DMS 273 treated with DMSO at 0.1 percent for 48 hours (cell line): ENCODE measurements around the gene OR4B1.

ENCODE experiments used
- DNase-seq: peaks from one replicate; lab custom pipeline; 2025; lab: John Stamatoyannopoulos, UW

The OR4B1 gene

GRCh38 chr11:48261600-48261999 lies 45.0 kb downstream of the OR4B1 start:
- no peak for DNase-seq

DNA sequence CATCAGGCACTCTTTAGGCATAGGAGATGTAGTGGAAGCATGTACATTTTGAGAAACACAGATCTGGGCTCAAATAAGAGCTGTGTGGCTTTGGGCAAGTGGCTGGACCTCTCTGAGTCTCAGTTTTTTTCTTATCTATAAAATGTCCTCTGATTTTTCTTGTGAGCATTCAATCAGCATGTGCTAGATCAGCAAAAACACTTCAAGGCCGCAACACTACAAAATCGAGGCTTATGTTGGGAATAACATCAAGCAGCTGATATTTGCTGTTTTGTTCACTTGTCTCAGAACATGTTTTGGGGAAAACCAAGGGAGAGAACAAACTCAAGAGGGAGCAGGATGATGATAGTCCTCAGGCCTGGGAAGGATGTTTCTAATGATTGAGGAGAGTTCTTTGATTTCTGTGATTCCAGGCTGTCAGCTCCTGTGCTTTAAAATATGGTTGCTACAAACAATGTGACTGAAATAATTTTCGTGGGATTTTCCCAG lies 46.9 kb downstream of the OR4B1 start, which contains the start of gene OR4X1:
TSS of gene OR4X1 (plus strand) at position 439 of the 489 bp plus-strand sequence. CDS start at position 439, 0 bp downstream.
- DNase-seq, result no peak
